Heart right ventricle (tissue), 16 donors: Measurements from ENCODE around the gene ABCA4. TPM values are rescaled to one million over a fixed set of nuclear protein-coding genes. Genes with fewer than 3 reads are reported as not detected.

Experiments
- ATAC-seq, 8 donors: fragments of 200-7000 bp; cut with Tn5 transposase; one replicate each; pipeline ENCODE4 v1.9.1; 2020; ENCODE audit warnings: mild to moderate bottlenecking in 8 of 8, moderate library complexity in 8 of 8, moderate number of reproducible peaks in 1 of 8
- DNase-seq, 2 donors: peaks; one replicate each; pipeline ENCODE4 v3.0.0-alpha.2; 2020
- H3K27ac ChIP-seq, 10 donors: fragments of 200-600 bp; sonication (generic) in 2 of 10; one replicate each; pipeline versions ENCODE4 v1.5.0 to v1.8.0; 2020 to 2022; ENCODE audit warnings: mild to moderate bottlenecking in 3 of 10
- H3K27me3 ChIP-seq, 7 donors: fragments of 200-600 bp; one replicate each; pipeline ENCODE4 v1.8.0; 2021 to 2022; ENCODE audit warnings: mild to moderate bottlenecking in 2 of 7
- H3K36me3 ChIP-seq, 9 donors: fragments of 200-600 bp; sonication (generic) in 1 of 9; one replicate each; pipeline versions ENCODE4 v1.5.0 to v1.8.0; 2020 to 2022; ENCODE audit warnings: mild to moderate bottlenecking in 2 of 9
- H3K4me1 ChIP-seq, 9 donors: fragments of 200-600 bp; sonication (generic) in 1 of 9; one replicate each; pipeline versions ENCODE4 v1.5.0 to v1.8.0; 2020 to 2022; ENCODE audit warnings: mild to moderate bottlenecking in 4 of 9
- H3K4me3 ChIP-seq, 10 donors: fragments of 200-600 bp; sonication (generic) in 2 of 10; one replicate each; pipeline versions ENCODE4 v1.5.0 to v1.8.0; 2020 to 2022; ENCODE audit warnings: mild to moderate bottlenecking in 7 of 10, moderate library complexity in 2 of 10
- H3K9me3 ChIP-seq, 11 donors: fragments of 200-600 bp in 10 of 11; sonication (generic) in 2 of 11; one replicate each; pipeline versions ENCODE4 v1.5.0 to v1.8.0; 2013 to 2022; ENCODE audit warnings: mild to moderate bottlenecking in 2 of 11, control low read depth in 1 of 11, moderate library complexity in 1 of 11
- CTCF ChIP-seq, 9 donors: fragments of 200-600 bp; sonication (generic) in 2 of 9; IDR thresholded peaks; one replicate each; pipeline versions ENCODE4 v1.5.0 to v1.8.0; 2021 to 2022; ENCODE audit warnings: antibody characterized with exemption in 9 of 9, mild to moderate bottlenecking in 5 of 9, moderate library complexity in 1 of 9
- WGBS, 2 donors: extraction: QIAGEN DNeasy Blood & Tissue Kit; methylation state at CpG; one replicate each; pipeline ENCODE4 v1.1.7; 2013; ENCODE audit warnings: inconsistent platforms in 1 of 2; 5-methylcytosine and 5-hydroxymethylcytosine counted together
- intact Hi-C, 10 donors: fragments of 100-400 bp; cut with DNase I; formaldehyde crosslinking; loops; one replicate each; pipeline versions ENCODE4 v1.11.1 to v1.14.2; 2022
- polyA plus RNA-seq, 2 donors: library from polyadenylated mRNA; stranded (reverse); fragments of 200-250 nt; gene quantifications; one replicate each; pipeline ENCODE4 v1.2.3, GENCODE V29; 2013
- total RNA-seq, 10 donors: library from RNA; stranded (reverse); fragmentation: NEBNext Ultra II Directional in 3 of 10; extraction: Animal tissue kit (Norgen Biotek cat#: 25700) in 3 of 10; gene quantifications; one replicate each; pipeline versions ENCODE4 v1.2.1 to v1.2.4, GENCODE V29; 2021 to 2023
- donor health status: Arrhythmogenic right ventricular cardiomyopathy.
- donor health status: ischemic (EF 13 %, LVEDD 7.1; RV severe dilation, severe dysfunction).
- donor health status: healthy with polysubstance abuse.
- donor health status: DM: no; HTN: yes; CAD: no.
- donor health status: DM: no; HTN: no; CAD: no.
- donor health status: ischemic (EF 25% LVEDD 6.9; RV normal size, moderate dysfunction).
- donor health status: ischemic (EF 25% LVEDD 5.7; RV mildly dilated, moderate dysfunction).
- donor health status: healthy.
- donor health status: DM: yes; HTN: yes; CAD: no.
- donor health status: Ischemic cardiomyopathy.
- donor health status: ischemic (EF 35%, LVEDD 5.7; RV mildly dilated, moderate dysfunction).
- donor health status: nonischemic (EF 11% LVEDD 7.7; RV severe dilation, severe dysfunction).
- donor health status: DM: yes; HTN: yes; CAD: no.
- donor health status: PGD.
- donor health status: ischemic (EF 29% LVEDD 5.4; RV normal size, mild dysfunction).
- donor health status: nonischemic (EF 23%, LVEDD 6.1; RV moderate dilation, normal function).

ABCA4 gene
- total and polyA plus RNA-seq, 12 donors, result 0.05 to 0.66 (median 0.21) TPM

- Histone ChIP-seq H3K4me1 (peaks cover 0 to 7% (median 0%) of the 10 kb centered on the region in 9 donors), H3K4me3 (no peak overlapping the region), H3K27ac (no peak overlapping the region), H3K9me3 (no peaks in the 10 kb centered on the region), H3K27me3 (no peaks in the 10 kb centered on the region), H3K36me3 (no peaks in the 10 kb centered on the region)
- DNase-seq (no peak), ATAC-seq (no peak)
- TF ChIP-seq CTCF (IDR thresholded peaks at IDR 0.05), result no peak
- 87 to 90% methylated on average over 3 of the region's 3 CpGs for WGBS, 2 donors
- intact Hi-C loops, result no loop called here
Measured at GRCh38 chr1:93969887-93970286, 151.1 kb downstream of the ABCA4 start.

- Histone ChIP-seq H3K27ac (no peak overlapping the region), H3K4me1 (peaks cover 0 to 7% (median 0%) of the 10 kb centered on the region in 9 donors), H3K9me3 (no peaks in the 10 kb centered on the region), H3K36me3 (no peaks in the 10 kb centered on the region), H3K27me3 (no peaks in the 10 kb centered on the region), H3K4me3 (no peak overlapping the region)
- no peak for TF ChIP-seq CTCF (IDR thresholded peaks at IDR 0.05)
- no peak for ATAC-seq
- WGBS, 2 donors, result 76% methylated on average over 2 of the region's 2 CpGs
- no peak for DNase-seq
- intact Hi-C loops, result no loop called here
Measured at GRCh38 chr1:93969371-93969770, 151.6 kb downstream of the ABCA4 start.

GRCh38 chr1:93967306-93967705 is 153.6 kb downstream of the ABCA4 start:
- peak in 7 of 8 donors; percentile 34 to 88 (median 58) for ATAC-seq
- H3K4me1 ChIP-seq, result peaks cover 0 to 7% (median 0%) of the 10 kb centered on the region in 9 donors
- 59% methylated on average over 3 of the region's 3 CpGs for WGBS, 2 donors
- TF ChIP-seq CTCF (IDR thresholded peaks at IDR 0.05), result no peak
- no peak for DNase-seq
- H3K27ac ChIP-seq, result no peak overlapping the region
- no peaks in the 10 kb centered on the region for H3K36me3 ChIP-seq
- H3K4me3 ChIP-seq, result no peak overlapping the region
- H3K27me3 ChIP-seq, result no peaks in the 10 kb centered on the region
- no peaks in the 10 kb centered on the region for H3K9me3 ChIP-seq
- intact Hi-C loops, result no loop called here

GRCh38 chr1:93965888-93966287 is 155.1 kb downstream of the ABCA4 start:
- no peak for DNase-seq
- Histone ChIP-seq H3K36me3 (no peaks in the 10 kb centered on the region), H3K27me3 (no peaks in the 10 kb centered on the region), H3K9me3 (no peaks in the 10 kb centered on the region), H3K4me3 (no peak overlapping the region), H3K4me1 (peaks cover 0 to 7% (median 0%) of the 10 kb centered on the region in 9 donors), H3K27ac (no peak overlapping the region)
- no peak for TF ChIP-seq CTCF (IDR thresholded peaks at IDR 0.05)
- ATAC-seq, result no peak
- intact Hi-C loops, result no loop called here
- 62 to 80% methylated on average over 2 of the region's 2 CpGs for WGBS, 2 donors
